Measurements from ENCODE around the gene GSKIP.

Gene GSKIP

GRCh38 chr14:96376093-96376492 lies 12.8 kb downstream of the GSKIP start:
- no peak for DNase-seq (ENCODE audit: low read depth in 2 of 3, low spot score in 1 of 3)

DNA sequence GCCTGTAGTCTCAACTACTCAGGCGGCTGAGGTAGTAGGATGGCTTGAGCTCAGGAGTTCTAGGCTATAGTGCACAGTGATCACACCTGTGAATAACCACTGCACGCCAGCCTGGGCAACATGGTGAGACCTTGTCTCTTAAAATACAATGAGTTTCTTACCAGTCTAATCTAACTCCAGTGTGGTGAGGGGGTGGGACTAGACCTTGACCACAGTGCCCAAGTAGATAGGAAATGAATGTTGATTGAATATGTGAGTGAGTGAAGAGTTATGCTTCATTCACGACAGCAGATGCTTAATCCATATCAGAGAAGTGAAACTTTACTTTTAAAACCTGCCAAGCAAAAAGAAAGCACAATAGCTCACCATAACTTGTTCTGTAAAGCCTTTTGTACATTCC lies 17.4 kb downstream of the GSKIP start:
- no peak for DNase-seq (ENCODE audit: low read depth in 2 of 3, low spot score in 1 of 3)

DNA sequence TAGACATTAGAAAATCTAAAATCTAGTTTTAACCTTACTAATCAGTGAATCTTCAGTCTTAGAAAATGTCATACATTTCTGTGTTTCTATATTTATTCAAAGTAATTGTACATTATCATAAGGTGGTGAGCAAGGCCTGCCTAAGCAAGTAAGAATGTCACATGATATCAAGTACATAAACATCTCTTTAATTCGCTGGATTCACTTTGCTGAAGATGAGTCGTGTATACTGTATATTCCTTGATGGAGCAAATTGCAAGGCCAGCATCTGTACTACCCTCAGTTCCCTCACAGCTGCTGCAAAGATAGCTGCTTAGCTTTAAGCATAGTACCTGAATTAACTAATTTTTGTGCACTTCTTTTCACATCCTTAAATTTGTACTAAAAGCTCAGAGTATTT lies 20.1 kb downstream of the GSKIP start:
- no peak for DNase-seq (ENCODE audit: low read depth in 2 of 3, low spot score in 1 of 3)

DNA sequence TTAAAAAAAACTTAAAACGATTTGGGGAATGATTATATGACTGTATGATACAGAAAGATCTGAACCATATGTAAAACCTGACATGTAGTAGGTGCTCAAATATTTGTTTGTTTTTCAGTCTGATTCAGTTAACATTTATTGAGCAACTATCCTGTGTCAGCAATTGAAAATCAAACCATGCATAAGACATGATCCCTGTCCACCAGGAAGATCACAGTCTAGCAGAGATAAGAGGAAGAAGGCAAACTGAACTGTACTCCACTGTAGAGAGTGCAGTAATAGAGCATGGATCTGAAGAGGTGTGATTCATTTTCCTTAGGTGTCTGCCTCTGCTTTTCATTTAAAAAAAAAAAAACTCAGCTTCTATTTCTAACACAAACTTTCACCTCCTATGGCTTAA lies 20.7 kb downstream of the GSKIP start:
- DNase-seq (ENCODE audit: low read depth in 2 of 3, low spot score in 1 of 3): no peak

DNA sequence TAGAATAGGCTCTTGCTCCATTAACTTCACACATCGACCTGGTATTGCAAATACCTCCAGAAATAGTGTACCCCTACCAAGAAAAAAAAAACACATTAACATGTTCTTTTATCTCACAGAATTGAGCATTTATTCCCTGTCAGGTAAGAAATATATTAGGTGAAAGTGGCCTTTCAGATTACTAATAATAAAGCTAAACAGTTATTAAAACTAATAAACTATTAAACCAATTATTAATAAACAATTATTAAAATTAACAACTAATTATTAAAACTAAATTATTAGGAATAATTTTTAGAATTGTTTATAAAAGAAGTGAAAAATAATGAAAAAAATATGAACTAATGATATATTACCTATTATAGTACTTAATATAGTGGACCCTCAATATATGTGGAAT lies 21.4 kb downstream of the GSKIP start:
- DNase-seq (ENCODE audit: low read depth in 2 of 3, low spot score in 1 of 3): no peak

- no peak for DNase-seq (ENCODE audit: low read depth in 2 of 3, low spot score in 1 of 3)
Observed at GRCh38 chr14:96385385-96385784, 22.1 kb downstream of the GSKIP start.

GRCh38 chr14:96390965-96391292 lies 27.6 kb downstream of the GSKIP start:
- DNase-seq (ENCODE audit: low read depth in 2 of 3, low spot score in 1 of 3): no peak

DNA sequence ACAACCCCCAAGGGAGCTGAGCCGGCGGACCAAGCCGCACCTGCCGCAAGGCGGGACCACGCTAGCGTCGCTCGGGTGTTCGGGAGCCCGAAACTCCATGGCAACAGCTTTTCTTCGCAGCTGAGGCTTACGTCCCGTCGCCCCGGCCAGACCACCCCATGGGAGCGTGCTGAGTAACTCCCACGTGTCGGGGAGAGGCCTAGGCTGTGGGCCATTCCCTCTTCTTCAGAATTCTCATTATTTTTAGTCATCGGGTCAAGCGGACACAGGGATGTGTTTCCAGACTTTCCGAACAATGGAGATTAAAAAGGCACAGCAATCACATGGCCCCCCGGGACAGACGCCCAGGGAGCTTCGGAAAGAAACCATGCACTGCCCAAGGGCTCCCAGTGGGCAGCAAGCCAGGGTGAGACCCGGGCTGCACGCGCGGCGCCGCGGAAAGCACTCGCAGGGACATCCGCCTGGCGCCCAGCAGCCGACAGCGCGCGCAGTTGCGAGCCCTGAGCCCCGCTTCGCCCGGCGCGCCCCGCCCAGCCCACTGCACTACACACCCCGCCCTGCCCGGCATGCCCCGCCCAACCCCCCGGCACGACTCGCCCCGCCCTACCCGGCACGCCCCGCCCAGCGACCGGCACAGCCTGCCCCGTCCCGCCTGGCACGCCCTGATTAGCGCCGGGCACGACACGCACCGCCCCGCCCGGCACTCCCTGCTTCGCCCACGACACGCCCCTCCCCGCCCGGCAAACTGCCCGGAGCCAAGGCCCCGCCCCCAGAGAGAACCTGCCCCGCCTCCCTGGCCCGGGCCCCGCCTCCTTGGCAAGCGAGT lies 28.2 kb downstream of the GSKIP start:
- peak; percentile 99 to 100 (median 99) for DNase-seq (ENCODE audit: low read depth in 2 of 3, low spot score in 1 of 3)

GRCh38 chr14:96393071-96393691 lies 29.9 kb downstream of the GSKIP start:
- no peak for DNase-seq (ENCODE audit: low read depth in 2 of 3, low spot score in 1 of 3)

DNA sequence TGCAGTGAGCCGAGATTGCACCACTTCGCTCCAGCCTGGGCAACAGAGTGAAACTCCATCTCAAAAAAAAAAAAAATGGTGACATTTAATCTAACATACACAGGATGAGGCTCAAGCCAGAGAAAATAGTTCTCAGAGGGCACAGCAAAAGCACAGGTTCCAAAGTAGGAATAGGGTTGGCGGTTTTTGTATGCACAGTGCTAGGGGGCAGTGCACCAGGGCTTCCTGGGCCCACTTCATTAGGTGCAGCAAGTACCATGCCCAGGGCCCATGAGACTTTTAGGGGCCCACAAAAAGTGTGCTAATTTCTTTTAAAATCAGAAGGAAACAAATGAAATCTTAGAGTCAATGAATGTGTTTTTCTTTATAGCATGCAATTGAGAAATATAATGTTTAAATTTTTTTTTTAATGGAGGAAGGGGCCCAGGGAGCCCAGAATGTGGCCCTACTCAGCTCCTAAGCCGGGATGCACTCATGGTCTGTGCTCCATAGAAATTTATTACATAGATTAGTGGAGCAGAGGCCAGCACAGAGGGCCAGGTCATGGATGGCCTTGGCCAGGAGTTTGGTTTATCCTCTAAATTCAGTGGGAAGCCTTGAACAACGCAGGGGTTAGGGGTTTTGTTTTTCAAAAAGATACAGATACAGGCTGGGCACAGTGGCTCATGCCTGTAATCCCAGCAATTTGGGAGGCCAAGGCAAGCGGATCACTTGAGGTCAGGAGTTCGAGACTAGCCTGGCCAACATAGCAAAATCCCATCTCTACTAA lies 30.9 kb downstream of the GSKIP start:
- DNase-seq (ENCODE audit: low read depth in 2 of 3, low spot score in 1 of 3): no peak

- DNase-seq (ENCODE audit: low read depth in 2 of 3, low spot score in 1 of 3): no peak
Observed at GRCh38 chr14:96398432-96398831, 35.1 kb downstream of the GSKIP start.

DNA sequence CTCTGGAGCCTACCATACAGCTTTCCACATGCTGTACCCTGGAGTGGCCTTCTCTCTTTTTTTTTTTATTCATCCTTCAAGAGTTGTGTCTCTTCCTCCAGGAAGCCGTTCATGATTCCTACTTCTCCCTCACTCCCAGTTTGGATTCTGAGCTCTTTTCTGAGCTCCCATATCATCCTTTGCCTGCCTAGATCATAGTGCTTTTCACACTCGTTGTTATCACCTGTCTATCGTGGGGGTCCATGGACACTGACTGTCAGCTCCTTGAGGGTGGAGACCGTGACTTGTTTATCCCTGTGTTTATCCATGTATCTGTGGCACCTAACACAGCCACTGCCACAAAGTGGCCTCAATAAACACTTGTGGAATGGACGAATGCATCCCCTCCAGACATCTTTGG lies 35.6 kb downstream of the GSKIP start:
- DNase-seq (ENCODE audit: low read depth in 2 of 3, low spot score in 1 of 3): no peak

DNA sequence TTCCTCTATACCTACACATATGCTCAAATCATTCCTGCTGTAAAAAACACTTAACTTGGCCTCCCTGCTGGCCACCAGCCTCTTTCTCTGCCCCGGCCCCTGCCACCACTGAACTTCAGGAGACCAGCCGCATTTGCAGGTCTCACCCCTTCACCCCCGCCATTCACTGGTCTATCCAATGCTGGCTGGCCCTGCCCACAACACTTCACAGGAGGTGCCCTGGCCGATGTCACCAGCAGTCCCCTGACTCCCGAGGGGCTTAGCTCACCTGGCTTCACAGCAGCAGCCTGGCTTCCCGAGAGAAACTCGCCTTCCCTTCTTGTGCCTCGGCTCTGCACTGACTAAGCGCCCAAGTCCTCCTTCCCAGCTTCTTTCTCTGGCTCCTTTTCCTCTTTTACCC lies 36.1 kb downstream of the GSKIP start:
- no peak for DNase-seq (ENCODE audit: low read depth in 2 of 3, low spot score in 1 of 3)

GRCh38 chr14:96400495-96400894 lies 37.2 kb downstream of the GSKIP start:
- DNase-seq (ENCODE audit: low read depth in 2 of 3, low spot score in 1 of 3): no peak

GRCh38 chr14:96403409-96403808 lies 40.1 kb downstream of the GSKIP start:
- DNase-seq (ENCODE audit: low read depth in 2 of 3, low spot score in 1 of 3): no peak

DNA sequence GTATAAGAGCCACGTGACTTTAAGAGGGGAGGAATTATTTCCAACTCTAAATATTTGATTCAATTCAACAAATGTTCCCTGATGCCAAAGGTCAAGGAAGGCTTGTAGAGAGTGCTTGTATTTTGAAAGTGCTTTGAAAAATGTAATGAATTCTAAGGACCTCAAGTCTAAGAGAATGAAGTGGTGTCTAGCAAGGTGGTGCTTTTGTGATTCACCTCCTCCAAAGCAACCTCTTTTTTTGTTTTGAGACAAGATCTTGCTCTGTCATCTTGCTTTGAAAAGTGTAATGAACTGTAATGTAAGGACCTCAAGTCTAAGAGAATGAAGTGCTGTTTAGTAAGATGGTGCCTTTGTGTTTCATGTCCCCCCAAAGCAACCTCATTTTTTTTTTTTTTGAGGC lies 42.4 kb downstream of the GSKIP start:
- DNase-seq (ENCODE audit: low read depth in 2 of 3, low spot score in 1 of 3): no peak

GRCh38 chr14:96407935-96408570 lies 44.7 kb downstream of the GSKIP start:
- no peak for DNase-seq (ENCODE audit: low read depth in 2 of 3, low spot score in 1 of 3)

DNA sequence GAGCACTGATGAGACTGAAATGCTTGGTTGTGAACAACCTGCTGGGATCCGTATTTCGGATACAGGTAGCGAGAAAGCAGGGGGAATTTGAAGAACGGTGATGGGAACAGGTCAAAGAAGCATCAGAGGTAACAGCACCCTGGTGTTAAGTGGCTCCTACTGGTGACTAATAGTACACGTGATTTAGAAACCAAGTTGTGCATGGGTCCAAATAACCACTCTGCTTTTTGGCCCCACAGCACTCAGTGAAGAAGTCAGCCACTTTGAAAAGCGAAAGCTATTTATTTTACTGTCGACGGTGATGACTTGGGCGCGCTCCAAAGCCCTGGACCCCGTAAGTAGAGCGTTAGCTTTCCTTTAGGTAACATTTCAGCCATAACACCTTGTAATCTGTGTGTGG lies 45.3 kb downstream of the GSKIP start:
- no peak for DNase-seq (ENCODE audit: low read depth in 2 of 3, low spot score in 1 of 3)

- DNase-seq (ENCODE audit: low read depth in 2 of 3, low spot score in 1 of 3): no peak
Observed at GRCh38 chr14:96409701-96410100, 46.4 kb downstream of the GSKIP start.

DNA sequence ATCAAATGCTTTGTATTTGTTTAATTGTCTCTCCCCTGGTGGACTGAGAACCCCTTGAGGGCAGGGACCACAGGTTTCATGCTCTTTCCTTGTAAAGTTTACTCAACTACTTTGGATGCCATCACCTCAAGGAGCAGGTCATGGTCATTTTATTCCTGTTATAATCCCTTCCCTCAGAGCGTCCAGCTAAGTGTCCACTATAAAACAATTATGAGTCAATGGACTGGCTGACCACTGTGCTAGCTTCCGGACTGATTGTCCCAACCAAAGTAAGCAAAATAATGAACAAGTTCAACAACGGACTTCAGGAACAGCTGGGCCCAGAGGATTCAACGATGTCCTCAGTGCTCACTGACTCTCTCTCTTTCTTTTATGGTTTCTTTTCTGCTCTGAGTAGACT lies 46.8 kb downstream of the GSKIP start:
- no peak for DNase-seq (ENCODE audit: low read depth in 2 of 3, low spot score in 1 of 3)

- DNase-seq (ENCODE audit: low read depth in 2 of 3, low spot score in 1 of 3): no peak
Observed at GRCh38 chr14:96413526-96413925, 50.2 kb downstream of the GSKIP start.

DNA sequence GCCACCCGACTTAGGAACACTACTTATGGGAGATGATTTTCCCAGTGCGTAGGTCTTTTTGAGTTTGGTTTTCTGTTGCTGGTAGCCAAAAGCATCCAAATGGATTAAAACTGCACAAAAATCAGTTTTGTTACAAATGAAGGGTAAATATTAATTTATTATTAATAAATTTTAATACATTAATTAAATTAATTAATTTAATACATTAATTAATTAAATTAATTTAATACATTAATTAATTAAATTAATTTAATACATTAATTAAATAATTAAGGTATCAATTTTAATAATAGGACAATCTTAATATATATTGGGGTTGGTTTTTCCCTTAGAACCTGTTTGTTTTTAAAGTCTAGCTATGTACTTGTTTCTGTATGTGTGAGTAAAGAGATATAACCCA lies 52.2 kb downstream of the GSKIP start:
- no peak for DNase-seq (ENCODE audit: low read depth in 2 of 3, low spot score in 1 of 3)
